Activated CD8-positive, alpha-beta T cell treated with anti-CD3 and anti-CD28 coated beads for 36 hours (primary cell): Measurements from ENCODE around the gene MAB21L1. TPM values are rescaled to one million over a fixed set of nuclear protein-coding genes. Genes with fewer than 3 reads are reported as not detected.
A peak's percentile ranks its signal among the peaks of the same experiment; 100 is the strongest.

ENCODE experiments used
- ATAC-seq: fragments of 200-7000 bp; cut with Tn5 transposase; one replicate; pipeline ENCODE4 v1.10.0; 2021; ENCODE audit warnings: mild to moderate bottlenecking, moderate library complexity
- CTCF ChIA-PET: fragments of 350-600 bp; sonication (Branson Sonifier 250); formaldehyde crosslinking; loops from one replicate; lab custom pipeline; 2021; ENCODE audit warnings: antibody characterized with exemption; lab: Charles Lee
- POLR2A ChIA-PET: fragments of 350-600 bp; sonication (Branson Sonifier 250); formaldehyde crosslinking; loops from one replicate; lab custom pipeline; 2021; ENCODE audit warnings: antibody characterized with exemption; lab: Charles Lee
- DNase-seq: peaks from one replicate; pipeline ENCODE4 v3.0.0-alpha.2; 2020
- H3K27ac Mint-ChIP-seq: one replicate; pipeline ENCODE4 v1.8.0; 2021; ENCODE audit warnings: mild to moderate bottlenecking, mixed read lengths
- H3K27me3 Mint-ChIP-seq: one replicate; pipeline ENCODE4 v1.8.0; 2021; ENCODE audit warnings: mixed read lengths
- H3K36me3 Mint-ChIP-seq: one replicate; pipeline ENCODE4 v1.8.0; 2021; ENCODE audit warnings: low read depth, mixed read lengths
- H3K4me1 Mint-ChIP-seq: one replicate; pipeline ENCODE4 v1.8.0; 2021; ENCODE audit warnings: low read depth, mixed read lengths
- H3K4me3 Mint-ChIP-seq: one replicate; pipeline ENCODE4 v1.8.0; 2021; ENCODE audit warnings: mild to moderate bottlenecking, moderate library complexity, mixed read lengths
- H3K9me3 Mint-ChIP-seq: one replicate; pipeline ENCODE4 v1.8.0; 2021; ENCODE audit warnings: mixed read lengths
- intact Hi-C: fragments of 100-400 bp; cut with micrococcal nuclease; formaldehyde crosslinking; loops from one replicate; pipeline ENCODE4 v1.10.0; 2022
- total RNA-seq, 2 experiments: library from RNA; stranded (reverse); gene quantifications; one replicate each; pipeline ENCODE4 v1.2.3, GENCODE V29; 2021
- TF ChIP-seq, protein P1 (sequence below): fragments of 200-600 bp; IDR thresholded peaks from one replicate; pipeline ENCODE4 v1.8.0; 2022; ENCODE audit warnings: antibody characterized with exemption, mild to moderate bottlenecking

MAB21L1 gene
- total RNA-seq = not detected

DNA sequence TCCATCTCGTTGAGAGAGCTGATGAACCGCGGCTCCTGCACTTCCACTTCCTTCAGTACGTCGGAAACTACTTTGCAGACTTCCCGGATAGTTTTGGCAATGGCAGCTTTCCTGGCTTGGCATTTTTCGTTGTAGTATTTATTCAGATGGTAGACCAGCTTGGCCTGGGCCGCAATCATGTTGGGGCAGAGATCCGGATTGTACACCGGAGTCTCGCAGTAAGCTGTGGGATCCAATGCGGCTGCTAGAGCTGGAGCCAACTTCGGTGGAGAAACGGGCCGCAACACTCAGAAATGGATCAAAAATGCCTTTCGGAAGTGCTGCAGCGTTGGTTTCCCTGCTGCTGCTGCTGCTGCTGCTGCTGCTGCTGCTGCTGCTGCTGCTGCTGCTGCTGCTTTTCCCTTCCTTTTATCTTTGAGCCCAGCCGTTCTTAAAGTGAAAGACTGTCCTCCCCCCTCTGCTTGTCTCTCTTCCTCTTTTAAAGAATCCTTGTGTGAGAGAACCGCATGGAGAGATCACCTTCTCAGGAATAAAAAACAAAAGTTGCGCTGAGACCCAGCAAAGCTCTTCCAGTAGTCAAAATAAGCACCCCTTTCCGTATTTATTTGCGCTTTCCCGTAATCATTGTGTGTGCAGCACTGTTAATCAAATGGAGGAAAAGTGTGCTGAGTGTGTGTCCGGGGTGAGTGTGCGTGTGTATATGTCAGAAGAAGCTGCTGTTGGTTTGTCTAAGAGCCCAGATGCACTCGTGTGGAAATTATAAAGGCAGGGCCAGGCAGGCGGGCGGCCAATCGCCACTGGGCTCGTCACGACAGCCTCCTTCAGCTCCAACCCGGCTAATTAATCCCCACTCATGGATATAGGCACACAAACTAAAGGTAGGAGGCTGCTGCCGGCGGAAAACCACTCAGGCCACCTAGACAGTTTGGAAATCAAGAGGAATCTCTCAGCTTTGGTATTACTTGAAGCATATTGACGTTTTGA, at the start of gene MAB21L1:
TSS of gene MAB21L1 (minus strand) at position 730 of the 984 bp plus-strand sequence. CDS start at position 179, 551 bp downstream.
- TF ChIP-seq, protein P1, sequence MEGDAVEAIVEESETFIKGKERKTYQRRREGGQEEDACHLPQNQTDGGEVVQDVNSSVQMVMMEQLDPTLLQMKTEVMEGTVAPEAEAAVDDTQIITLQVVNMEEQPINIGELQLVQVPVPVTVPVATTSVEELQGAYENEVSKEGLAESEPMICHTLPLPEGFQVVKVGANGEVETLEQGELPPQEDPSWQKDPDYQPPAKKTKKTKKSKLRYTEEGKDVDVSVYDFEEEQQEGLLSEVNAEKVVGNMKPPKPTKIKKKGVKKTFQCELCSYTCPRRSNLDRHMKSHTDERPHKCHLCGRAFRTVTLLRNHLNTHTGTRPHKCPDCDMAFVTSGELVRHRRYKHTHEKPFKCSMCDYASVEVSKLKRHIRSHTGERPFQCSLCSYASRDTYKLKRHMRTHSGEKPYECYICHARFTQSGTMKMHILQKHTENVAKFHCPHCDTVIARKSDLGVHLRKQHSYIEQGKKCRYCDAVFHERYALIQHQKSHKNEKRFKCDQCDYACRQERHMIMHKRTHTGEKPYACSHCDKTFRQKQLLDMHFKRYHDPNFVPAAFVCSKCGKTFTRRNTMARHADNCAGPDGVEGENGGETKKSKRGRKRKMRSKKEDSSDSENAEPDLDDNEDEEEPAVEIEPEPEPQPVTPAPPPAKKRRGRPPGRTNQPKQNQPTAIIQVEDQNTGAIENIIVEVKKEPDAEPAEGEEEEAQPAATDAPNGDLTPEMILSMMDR = no peak
- intact Hi-C loops = no loop called here
- H3K4me1 Mint-ChIP-seq = peaks cover 29% of the 10 kb centered on the region
- H3K27ac Mint-ChIP-seq = no peak within 1 kb of the TSS
- ChIA-PET CTCF (no interaction called here), POLR2A (no interaction called here)
- DNase-seq (peak; percentile 22), ATAC-seq (peak; percentile 28)
- peaks cover 71% of the 10 kb centered on the region for H3K27me3 Mint-ChIP-seq
- peaks cover 3% of the 10 kb centered on the region for H3K36me3 Mint-ChIP-seq
- peaks cover 4% of the 10 kb centered on the region for H3K9me3 Mint-ChIP-seq
- H3K4me3 Mint-ChIP-seq = peak within 1 kb of the TSS; percentile 68

DNA sequence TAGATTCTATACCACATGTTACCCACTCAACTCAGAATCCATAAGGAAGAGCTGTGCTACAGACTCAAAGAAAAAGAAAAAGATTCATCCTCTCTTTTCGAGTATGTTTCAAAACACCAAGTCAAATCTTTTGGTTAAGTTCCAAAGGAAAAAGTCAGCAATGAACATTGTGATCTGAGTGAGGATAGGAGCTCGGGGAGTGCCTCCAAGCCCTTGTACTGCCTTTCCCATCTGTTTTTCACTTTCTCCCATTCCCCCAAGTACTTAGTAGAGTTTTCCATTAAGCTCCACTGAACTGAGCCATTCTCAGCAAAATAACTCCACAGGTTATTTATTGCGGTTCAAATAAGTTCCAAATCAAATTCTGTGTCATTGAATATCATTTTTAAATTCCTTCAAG, 47.7 kb upstream of the MAB21L1 start:
- H3K27ac Mint-ChIP-seq = no peak overlapping the region
- ChIA-PET POLR2A (no interaction called here), CTCF (no interaction called here)
- H3K4me1 Mint-ChIP-seq = no peaks in the 10 kb centered on the region
- intact Hi-C loops = no loop called here
- no peaks in the 10 kb centered on the region for H3K27me3 Mint-ChIP-seq
- peaks cover 1% of the 10 kb centered on the region for H3K9me3 Mint-ChIP-seq
- no peak for DNase-seq
- no peak for ATAC-seq
- H3K4me3 Mint-ChIP-seq = no peak overlapping the region
- TF ChIP-seq, protein P1 = no peak
- no peaks in the 10 kb centered on the region for H3K36me3 Mint-ChIP-seq

DNA sequence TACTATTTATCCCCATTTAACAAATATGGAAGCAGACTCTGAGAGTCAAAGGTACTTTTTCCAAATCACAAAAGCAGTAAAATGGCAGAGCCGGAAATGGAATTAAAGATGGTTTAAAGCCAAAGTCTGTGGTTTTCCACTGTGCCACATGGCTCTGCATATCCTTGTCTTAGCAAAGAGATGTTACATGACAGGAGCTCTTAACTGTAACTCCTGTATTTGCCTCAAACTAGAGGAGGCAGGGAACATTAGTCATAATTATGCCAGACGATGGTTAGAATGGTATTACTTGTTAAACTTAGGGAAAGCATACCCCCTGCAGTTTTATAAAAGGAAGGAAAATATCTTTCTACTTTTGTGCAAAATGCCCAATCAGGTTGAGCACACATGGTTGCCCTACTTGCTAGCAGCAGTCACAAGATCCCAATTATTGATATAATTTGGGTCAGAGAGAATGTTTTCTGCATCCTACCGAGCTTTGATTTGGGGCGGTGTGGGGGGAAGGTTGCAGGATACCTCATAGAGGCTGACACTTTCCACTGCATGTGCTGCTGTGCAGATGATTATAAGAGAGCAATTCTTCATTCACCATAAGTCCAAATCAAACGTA, 42.0 kb upstream of the MAB21L1 start:
- POLR2A ChIA-PET = no interaction called here
- H3K27ac Mint-ChIP-seq = no peak overlapping the region
- no peaks in the 10 kb centered on the region for H3K4me1 Mint-ChIP-seq
- no peaks in the 10 kb centered on the region for H3K36me3 Mint-ChIP-seq
- TF ChIP-seq, protein P1 = no peak
- DNase-seq (no peak), ATAC-seq (no peak)
- intact Hi-C loops = no loop called here
- peaks cover 1% of the 10 kb centered on the region for H3K9me3 Mint-ChIP-seq
- CTCF ChIA-PET = no interaction called here
- H3K4me3 Mint-ChIP-seq = no peak overlapping the region
- no peaks in the 10 kb centered on the region for H3K27me3 Mint-ChIP-seq

DNA sequence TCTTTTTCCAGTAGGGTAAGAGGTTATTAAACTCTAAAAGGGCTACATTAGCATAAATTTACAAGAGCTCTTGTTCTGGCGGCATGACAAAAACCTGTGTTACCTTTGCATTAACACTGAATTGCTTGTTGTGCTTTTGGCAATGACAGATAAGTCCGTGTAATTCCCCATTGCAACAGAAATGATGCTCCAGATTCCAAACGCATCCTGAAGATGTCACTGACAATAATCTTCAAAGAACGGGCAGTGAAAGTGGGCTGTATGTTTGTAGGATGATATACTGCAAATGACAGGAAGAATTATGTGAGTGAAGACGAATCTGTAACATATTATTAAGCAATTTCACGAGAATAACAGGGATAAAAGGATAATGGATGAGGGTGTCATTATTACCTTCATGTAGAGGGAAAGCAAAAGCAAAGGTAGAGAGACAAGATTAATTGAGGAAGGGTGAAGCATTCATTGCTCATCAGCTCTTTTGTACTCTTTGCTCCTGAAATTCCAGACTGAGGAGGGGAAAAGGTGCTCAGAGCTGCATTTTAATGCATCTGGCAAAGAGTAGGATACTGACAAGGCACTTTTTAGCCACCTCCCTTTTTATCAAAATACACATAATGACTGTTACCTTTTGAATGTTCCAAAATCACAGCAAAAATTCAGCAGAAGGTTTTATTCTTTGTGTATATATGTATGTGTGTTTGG, 38.5 kb upstream of the MAB21L1 start:
- intact Hi-C loops = no loop called here
- POLR2A ChIA-PET = no interaction called here
- CTCF ChIA-PET = interaction anchor here (1.2 kb wide), 1 partner anchor 15 kb away, joined by 4 read pairs; no protein-coding TSS in a partner anchor
- no peak for ATAC-seq
- no peaks in the 10 kb centered on the region for H3K4me1 Mint-ChIP-seq
- TF ChIP-seq, protein P1 = no peak
- no peaks in the 10 kb centered on the region for H3K9me3 Mint-ChIP-seq
- no peak for DNase-seq
- H3K4me3 Mint-ChIP-seq = no peak overlapping the region
- no peaks in the 10 kb centered on the region for H3K36me3 Mint-ChIP-seq
- no peaks in the 10 kb centered on the region for H3K27me3 Mint-ChIP-seq
- H3K27ac Mint-ChIP-seq = no peak overlapping the region
